DND-41 (cell line): Measurements from ENCODE around the gene TARDBP.

Source experiments
- ATAC-seq: fragments of 200-7000 bp; cut with Tn5 transposase; 3 replicates; pipeline ENCODE4 v1.9.1; 2021; ENCODE audit warnings: low read depth; ENCODE audit not compliant: insufficient read depth
- DNase-seq: peaks from one replicate; pipeline ENCODE4 v3.0.0-alpha.2; 2020
- H2AFZ ChIP-seq: 2 replicates; pipeline ENCODE4 v1.6.0; 2012; ENCODE audit warnings: low read depth, low read length
- H3K27ac ChIP-seq: 2 replicates; pipeline ENCODE4 v1.5.1; 2012; ENCODE audit warnings: low read length, inconsistent platforms
- H3K27me3 ChIP-seq: fragments of 200-600 bp; sonication (generic); 2 replicates; pipeline ENCODE4 v1.6.0; 2012; ENCODE audit warnings: low read length, mild to moderate bottlenecking, inconsistent platforms; ENCODE audit not compliant: insufficient read depth, poor library complexity
- H3K36me3 ChIP-seq: 2 replicates; pipeline ENCODE4 v1.5.1; 2012; ENCODE audit warnings: low read length, inconsistent platforms; ENCODE audit not compliant: insufficient read depth
- H3K4me1 ChIP-seq: 2 replicates; pipeline ENCODE4 v1.5.1; 2012; ENCODE audit warnings: mild to moderate bottlenecking, low read length; ENCODE audit not compliant: insufficient read depth
- H3K4me2 ChIP-seq: 2 replicates; pipeline ENCODE4 v1.6.0; 2012; ENCODE audit warnings: mild to moderate bottlenecking, moderate library complexity, low read length, inconsistent platforms; ENCODE audit not compliant: insufficient read depth
- H3K4me3 ChIP-seq, 2 experiments: fragments of 200-600 bp in 1 of 2; shearing (Covaris generic) in 1 of 2; 2 replicates each; pipeline ENCODE4 v1.5.1; 2012 to 2016; ENCODE audit warnings: inconsistent platforms in 2 of 2, low read length in 2 of 2, mild to moderate bottlenecking in 2 of 2, low read depth in 1 of 2, moderate library complexity in 1 of 2
- H3K79me2 ChIP-seq: 2 replicates; pipeline ENCODE4 v1.6.0; 2012; ENCODE audit warnings: low read length, inconsistent platforms; ENCODE audit not compliant: insufficient read depth
- H3K9ac ChIP-seq: 2 replicates; pipeline ENCODE4 v1.6.0; 2012; ENCODE audit warnings: low read depth, mild to moderate bottlenecking, inconsistent platforms, low read length, moderate library complexity
- H3K9me3 ChIP-seq: 2 replicates; pipeline ENCODE4 v1.5.1; 2012; ENCODE audit warnings: low read length, moderate library complexity, mild to moderate bottlenecking, inconsistent platforms; ENCODE audit not compliant: insufficient read depth, severe bottlenecking
- H4K20me1 ChIP-seq: 2 replicates; pipeline ENCODE4 v1.6.0; 2012; ENCODE audit warnings: low read length; ENCODE audit not compliant: insufficient read depth
- CTCF ChIP-seq: IDR thresholded peaks from 2 replicates; pipeline ENCODE4 v1.5.1; 2012; ENCODE audit warnings: borderline replicate concordance, low read length, moderate library complexity, mild to moderate bottlenecking; ENCODE audit not compliant: poor library complexity, severe bottlenecking; ENCODE audit errors: extremely low read depth
- EZH2 ChIP-seq: IDR thresholded peaks from 3 replicates; pipeline ENCODE4 v1.6.1; 2012; ENCODE audit warnings: borderline replicate concordance, low read depth, mild to moderate bottlenecking, moderate library complexity, low read length, inconsistent platforms; ENCODE audit not compliant: severe bottlenecking

Gene TARDBP

GRCh38 chr1:11052839-11053757 is 40.6 kb downstream of the TARDBP start:
- Histone ChIP-seq H4K20me1 (peaks cover 31% of the 10 kb centered on the region; the same call in 1 of the 2 replicates), H3K4me2 (no peak overlapping the region), H3K79me2 (peaks cover 7% of the 10 kb centered on the region; the same call in 1 of the 2 replicates), H3K9ac (no peak overlapping the region), H3K4me1 (peaks cover 7% of the 10 kb centered on the region), H3K27me3 (no peaks in the 10 kb centered on the region), H3K9me3 (no peaks in the 10 kb centered on the region), H3K36me3 (peaks cover 33% of the 10 kb centered on the region), H3K27ac (no peak overlapping the region), H3K4me3 (no peak overlapping the region), H2AFZ (no peak overlapping the region)
- ATAC-seq (peak; percentile 27), DNase-seq (peak; percentile 16)
- TF ChIP-seq EZH2 (no peak), CTCF (no peak)

GRCh38 chr1:11053758-11054137 is 41.3 kb downstream of the TARDBP start:
- Histone ChIP-seq H3K27me3 (no peaks in the 10 kb centered on the region), H3K4me1 (peaks cover 13% of the 10 kb centered on the region), H3K4me2 (no peak overlapping the region), H3K9me3 (no peaks in the 10 kb centered on the region), H2AFZ (no peak overlapping the region), H3K4me3 (no peak overlapping the region), H3K9ac (no peak overlapping the region), H3K79me2 (peaks cover 11% of the 10 kb centered on the region), H4K20me1 (peaks cover 31% of the 10 kb centered on the region; the same call in 1 of the 2 replicates), H3K36me3 (peaks cover 36% of the 10 kb centered on the region), H3K27ac (no peak overlapping the region)
- ATAC-seq (peak; percentile 66), DNase-seq (peak; percentile 62)
- no peak for TF ChIP-seq EZH2
- no peak for TF ChIP-seq CTCF

- no peak overlapping the region for H3K27ac ChIP-seq
- no peak overlapping the region for H3K4me3 ChIP-seq
- H3K36me3 ChIP-seq = peaks cover 39% of the 10 kb centered on the region
- H2AFZ ChIP-seq = no peak overlapping the region
- peaks cover 31% of the 10 kb centered on the region; the same call in 1 of the 2 replicates for H4K20me1 ChIP-seq
- H3K27me3 ChIP-seq = no peaks in the 10 kb centered on the region
- peaks cover 17% of the 10 kb centered on the region for H3K4me1 ChIP-seq
- H3K79me2 ChIP-seq = peaks cover 15% of the 10 kb centered on the region
- H3K9me3 ChIP-seq = no peaks in the 10 kb centered on the region
- no peak overlapping the region for H3K9ac ChIP-seq
- no peak overlapping the region for H3K4me2 ChIP-seq
- ATAC-seq (no peak; the same call in 1 of the 3 replicates), DNase-seq (no peak)
- no peak for TF ChIP-seq EZH2
- no peak for TF ChIP-seq CTCF
These were observed 41.7 kb downstream of the TARDBP start for GRCh38 chr1:11054181-11054580.
